ENCODE results near the gene XAB2. TPM values are rescaled to one million over a fixed set of nuclear protein-coding genes. Genes with fewer than 3 reads are reported as not detected.

XAB2 gene
- total and polyA plus RNA-seq, 2 donors (not counting 3 experiments of a cell fraction or from before 2014, with no cell fraction given), result 37.3 to 47.6 TPM

DNA sequence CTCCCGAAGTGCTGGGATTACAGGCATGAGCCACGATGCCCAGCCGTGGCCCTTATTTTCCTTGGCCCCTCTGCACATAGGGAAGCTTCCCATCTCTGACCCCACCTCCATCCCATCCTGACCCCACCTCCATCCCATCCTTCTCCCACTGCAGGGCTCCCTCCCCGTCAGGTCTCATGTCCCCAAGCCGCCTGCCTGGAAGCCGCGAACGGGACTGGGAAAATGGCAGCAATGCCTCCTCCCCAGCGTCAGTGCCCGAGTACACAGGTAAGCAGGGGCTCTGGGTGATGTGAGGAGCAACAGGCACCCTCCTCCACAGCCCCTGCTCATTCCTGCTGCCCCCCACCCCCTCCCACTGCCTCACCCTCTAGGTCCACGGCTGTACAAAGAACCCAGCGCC is 12.2 kb downstream of the XAB2 start:
- H4K20me1 ChIP-seq (replicated peaks; ENCODE audit: control insufficient read depth, extremely low read depth, insufficient read depth, low read length), result no peaks in the 10 kb centered on the region
- no peaks in the 10 kb centered on the region for H3K79me2 ChIP-seq (ENCODE audit: control insufficient read depth, insufficient read depth, low read length)
- dilution Hi-C loops (cut with MboI; ENCODE audit: extremely low pct_ligation_motif_present, low sequenced_read_pairs), result no loop called here
- FAIRE-seq (no peak), DNase-seq (ENCODE audit: low read depth, low spot score) (no peak)
- no peak overlapping the region for H3K9ac ChIP-seq (replicated peaks; ENCODE audit: extremely low read depth, insufficient read depth, low read length)
- peaks cover 0 to 19% of the 10 kb centered on the region in 2 experiments for H3K36me3 ChIP-seq (ENCODE audit: control insufficient read depth in 2 of 2, extremely low read depth in 1 of 2, insufficient read depth in 2 of 2, low read length in 2 of 2)
- TF ChIP-seq POLR2A (IDR thresholded peaks at IDR 0.05; ENCODE audit: low read depth, low read length), result no peak
- TF ChIP-seq EZH2 (IDR thresholded peaks at IDR 0.05; ENCODE audit: borderline replicate concordance, low read depth, low read length, severe bottlenecking), result no peak
- no peak for TF ChIP-seq GATA2 (IDR thresholded peaks at IDR 0.05; ENCODE audit: insufficient read depth, insufficient read length, low read depth, low read length)
- ChIA-PET CTCF (interaction anchor here (3.2 kb wide), 1 partner anchor 49 kb away, joined by 14 read pairs; no protein-coding TSS in a partner anchor), POLR2A (no interaction called here)
- H3K27me3 ChIP-seq (ENCODE audit: control insufficient read depth in 2 of 2, insufficient read depth in 2 of 2, low read length in 2 of 2), result no peaks in the 10 kb centered on the region
- H3K4me1 ChIP-seq (ENCODE audit: control insufficient read depth, extremely low read depth, insufficient read depth, low read length), result no peaks in the 10 kb centered on the region
- no peak overlapping the region for H3K4me2 ChIP-seq (ENCODE audit: insufficient read depth, low read length)
- H2AFZ ChIP-seq (ENCODE audit: low read depth, low read length), result no peak overlapping the region
- H3K9me3 ChIP-seq (replicated peaks; ENCODE audit: control insufficient read depth, insufficient read depth, low read length), result no peaks in the 10 kb centered on the region
- no peak overlapping the region for H3K27ac ChIP-seq (ENCODE audit: insufficient read depth, low read depth, low read length)
- intact Hi-C loops (cut with micrococcal nuclease), result no loop called here
- no peak overlapping the region for H3K4me3 ChIP-seq (replicated peaks in 1 of 3; ENCODE audit: insufficient read depth in 1 of 3, low read depth in 1 of 3, low read length in 3 of 3)
- no peaks in the 10 kb centered on the region for H3K9me1 ChIP-seq (replicated peaks; ENCODE audit: control insufficient read depth, extremely low read depth, insufficient read depth, low read length)
- no TSS peak for BruUV-seq (replicated peaks)

DNA sequence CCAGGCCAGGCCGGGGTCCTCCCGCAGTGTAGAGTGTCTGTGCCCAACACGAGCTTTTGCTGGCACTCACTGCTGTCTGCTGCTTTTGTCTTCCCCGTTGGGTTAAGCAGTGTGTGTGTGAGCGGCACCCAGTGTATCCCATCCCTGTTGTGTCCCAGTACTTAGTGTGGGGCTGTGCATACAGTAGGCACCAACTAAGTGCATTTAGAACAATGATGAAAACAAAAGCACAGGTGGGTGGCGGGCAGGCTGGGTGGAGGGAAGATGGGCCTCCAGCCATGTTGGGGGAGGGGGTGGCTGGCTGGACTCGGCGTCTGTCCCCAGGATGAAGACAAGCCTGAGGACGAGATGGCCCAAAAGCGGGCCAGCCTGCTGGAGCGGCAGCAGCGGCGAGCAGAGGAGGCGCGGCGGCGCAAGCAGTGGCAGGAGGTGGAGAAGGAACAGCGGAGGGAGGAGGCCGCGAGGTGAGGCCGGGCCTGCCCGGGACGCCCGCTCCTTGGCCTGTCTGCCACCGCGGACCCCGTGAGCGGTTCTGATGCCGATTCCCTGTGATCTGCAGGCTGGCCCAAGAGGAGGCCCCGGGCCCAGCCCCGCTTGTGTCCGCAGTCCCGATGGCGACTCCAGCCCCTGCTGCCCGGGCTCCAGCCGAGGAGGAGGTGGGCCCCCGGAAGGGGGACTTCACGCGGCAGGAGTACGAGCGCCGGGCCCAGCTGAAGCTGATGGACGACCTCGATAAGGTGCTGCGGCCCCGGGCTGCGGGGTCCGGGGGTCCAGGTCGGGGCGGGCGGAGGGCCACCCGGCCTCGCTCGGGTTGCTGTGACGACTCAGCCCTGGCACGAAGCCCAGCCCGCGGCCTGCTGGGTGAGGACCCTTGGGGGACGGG is 14.2 kb downstream of the XAB2 start:
- Histone ChIP-seq H3K4me3 (replicated peaks in 1 of 3; ENCODE audit: insufficient read depth in 1 of 3, low read depth in 1 of 3, low read length in 3 of 3) (no peak overlapping the region), H3K27me3 (ENCODE audit: control insufficient read depth in 2 of 2, insufficient read depth in 2 of 2, low read length in 2 of 2) (no peaks in the 10 kb centered on the region), H3K27ac (ENCODE audit: insufficient read depth, low read depth, low read length) (no peak overlapping the region), H3K79me2 (ENCODE audit: control insufficient read depth, insufficient read depth, low read length) (no peaks in the 10 kb centered on the region), H3K4me2 (ENCODE audit: insufficient read depth, low read length) (no peak overlapping the region), H3K9me3 (replicated peaks; ENCODE audit: control insufficient read depth, insufficient read depth, low read length) (no peaks in the 10 kb centered on the region), H3K9me1 (replicated peaks; ENCODE audit: control insufficient read depth, extremely low read depth, insufficient read depth, low read length) (no peaks in the 10 kb centered on the region), H3K36me3 (ENCODE audit: control insufficient read depth in 2 of 2, extremely low read depth in 1 of 2, insufficient read depth in 2 of 2, low read length in 2 of 2) (peaks cover 0 to 6% of the 10 kb centered on the region in 2 experiments), H3K9ac (replicated peaks; ENCODE audit: extremely low read depth, insufficient read depth, low read length) (no peak overlapping the region), H4K20me1 (replicated peaks; ENCODE audit: control insufficient read depth, extremely low read depth, insufficient read depth, low read length) (no peaks in the 10 kb centered on the region), H3K4me1 (ENCODE audit: control insufficient read depth, extremely low read depth, insufficient read depth, low read length) (no peaks in the 10 kb centered on the region), H2AFZ (ENCODE audit: low read depth, low read length) (no peak overlapping the region)
- ChIA-PET POLR2A (no interaction called here), CTCF (no interaction called here)
- no TSS peak for BruUV-seq (replicated peaks)
- DNase-seq (ENCODE audit: low read depth, low spot score) (no peak), FAIRE-seq (no peak)
- dilution Hi-C loops (cut with MboI; ENCODE audit: extremely low pct_ligation_motif_present, low sequenced_read_pairs) (no loop called here), intact Hi-C loops (cut with micrococcal nuclease) (no loop called here)
- TF ChIP-seq GATA2 (IDR thresholded peaks at IDR 0.05; ENCODE audit: insufficient read depth, insufficient read length, low read depth, low read length) (no peak), FOS (IDR thresholded peaks at IDR 0.05; ENCODE audit: borderline replicate concordance, insufficient read depth, low read length) (no peak), POLR2A (IDR thresholded peaks at IDR 0.05; ENCODE audit: low read depth, low read length) (no peak), POLR2AphosphoS5 (IDR thresholded peaks at IDR 0.05; ENCODE audit: insufficient read depth, low read depth, low read length) (no peak), MYC (IDR thresholded peaks at IDR 0.05; ENCODE audit: low read depth, low read length) (no peak), JUN (IDR thresholded peaks at IDR 0.05; ENCODE audit: borderline replicate concordance, insufficient read depth, insufficient read length, low read depth) (no peak), EZH2 (IDR thresholded peaks at IDR 0.05; ENCODE audit: borderline replicate concordance, low read depth, low read length, severe bottlenecking) (no peak)
- TF ChIP-seq, protein P1, sequence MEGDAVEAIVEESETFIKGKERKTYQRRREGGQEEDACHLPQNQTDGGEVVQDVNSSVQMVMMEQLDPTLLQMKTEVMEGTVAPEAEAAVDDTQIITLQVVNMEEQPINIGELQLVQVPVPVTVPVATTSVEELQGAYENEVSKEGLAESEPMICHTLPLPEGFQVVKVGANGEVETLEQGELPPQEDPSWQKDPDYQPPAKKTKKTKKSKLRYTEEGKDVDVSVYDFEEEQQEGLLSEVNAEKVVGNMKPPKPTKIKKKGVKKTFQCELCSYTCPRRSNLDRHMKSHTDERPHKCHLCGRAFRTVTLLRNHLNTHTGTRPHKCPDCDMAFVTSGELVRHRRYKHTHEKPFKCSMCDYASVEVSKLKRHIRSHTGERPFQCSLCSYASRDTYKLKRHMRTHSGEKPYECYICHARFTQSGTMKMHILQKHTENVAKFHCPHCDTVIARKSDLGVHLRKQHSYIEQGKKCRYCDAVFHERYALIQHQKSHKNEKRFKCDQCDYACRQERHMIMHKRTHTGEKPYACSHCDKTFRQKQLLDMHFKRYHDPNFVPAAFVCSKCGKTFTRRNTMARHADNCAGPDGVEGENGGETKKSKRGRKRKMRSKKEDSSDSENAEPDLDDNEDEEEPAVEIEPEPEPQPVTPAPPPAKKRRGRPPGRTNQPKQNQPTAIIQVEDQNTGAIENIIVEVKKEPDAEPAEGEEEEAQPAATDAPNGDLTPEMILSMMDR (IDR thresholded peaks at IDR 0.05; ENCODE audit: extremely low read depth in 1 of 2, insufficient read depth in 1 of 2, low read depth in 1 of 2, low read length in 2 of 2), result no peak
- TF ChIP-seq, protein P2, sequence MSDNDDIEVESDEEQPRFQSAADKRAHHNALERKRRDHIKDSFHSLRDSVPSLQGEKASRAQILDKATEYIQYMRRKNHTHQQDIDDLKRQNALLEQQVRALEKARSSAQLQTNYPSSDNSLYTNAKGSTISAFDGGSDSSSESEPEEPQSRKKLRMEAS (IDR thresholded peaks at IDR 0.05; ENCODE audit: insufficient read depth, insufficient read length), result no peak

Data from endothelial cell of umbilical vein (primary cell).